K562 (cell line): ENCODE data around the gene MAD1L1. TPM values are rescaled to one million over a fixed set of nuclear protein-coding genes. Genes with fewer than 3 reads are reported as not detected.

Source experiments
- ATAC-seq: fragments of 200-7000 bp; cut with Tn5 transposase; 3 replicates; pipeline ENCODE4 v1.9.1; 2020; ENCODE audit warnings: moderate library complexity
- BruUV-seq: library from RNA; stranded (reverse); fragments of 400-500 nt; replicated peaks from 2 replicates; lab custom pipeline; 2021; lab: Mats Ljungman, UMichigan
- CTCF ChIA-PET: fragments of 300-600 bp; formaldehyde crosslinking; extraction: SDS; loops from one replicate; lab custom pipeline; 2021; ENCODE audit warnings: low intra/inter-chr PET ratio; lab: Yijun Ruan, JAX
- POLR2A ChIA-PET: fragments of 300-600, 350-650 bp; sonication (Branson Sonifier 250); formaldehyde crosslinking; extraction: SDS; loops from one replicate; lab custom pipeline; 2021; ENCODE audit warnings: antibody characterized with exemption, inconsistent platforms; lab: Yijun Ruan, JAX
- DNase-seq, 4 experiments: peaks; one replicate each; pipeline versions ENCODE4 v3.0.0 to v3.0.0-alpha.2; 2011 to 2018; ENCODE audit warnings: low spot score in 3 of 4, mixed read lengths in 3 of 4; ENCODE audit errors: extremely low read depth in 1 of 4
- FAIRE-seq: peaks from 2 replicates; lab custom pipeline; 2011; peaks lifted over from hg19 to GRCh38; lab: Jason Lieb, UNC
- H2AFZ ChIP-seq: 2 replicates; pipeline ENCODE4 v1.6.0; 2011; ENCODE audit warnings: low read depth, low read length, control low read depth, inconsistent platforms
- H3K27ac ChIP-seq: fragments of 200-600 bp; 3 replicates; pipeline ENCODE4 v1.8.0; 2011; ENCODE audit warnings: low read depth, mild to moderate bottlenecking, control low read depth, inconsistent platforms, low read length, moderate library complexity, mixed read lengths; ENCODE audit errors: extremely low read depth
- H3K27me3 ChIP-seq, 2 experiments: fragments of 300-600 bp in 1 of 2; 2 replicates in 1 of 2; 3 replicates in 1 of 2; pipeline versions ENCODE4 v1.6.0 to v1.8.0; 2011; ENCODE audit warnings: inconsistent platforms in 2 of 2, low read length in 2 of 2, mild to moderate bottlenecking in 1 of 2, mixed read lengths in 1 of 2, moderate library complexity in 1 of 2; ENCODE audit not compliant: control insufficient read depth in 2 of 2, insufficient read depth in 2 of 2
- H3K36me3 ChIP-seq: fragments of 300-600 bp; 3 replicates; pipeline ENCODE4 v1.8.0; 2011; ENCODE audit warnings: mild to moderate bottlenecking, low read length, inconsistent platforms; ENCODE audit not compliant: control insufficient read depth, insufficient read depth
- H3K4me1 ChIP-seq, 2 experiments: fragments of 200-600 bp in 1 of 2; replicated peaks in 1 of 2; 2 replicates in 1 of 2; 3 replicates in 1 of 2; pipeline versions ENCODE4 v1.5.1 to v1.8.0; 2011; ENCODE audit warnings: inconsistent platforms in 2 of 2, low read length in 2 of 2, mild to moderate bottlenecking in 1 of 2, mixed read lengths in 1 of 2, moderate library complexity in 1 of 2; ENCODE audit not compliant: control insufficient read depth in 2 of 2, insufficient read depth in 2 of 2
- H3K4me2 ChIP-seq: 2 replicates; pipeline ENCODE4 v1.6.1; 2011; ENCODE audit warnings: low read length, control low read depth, inconsistent platforms, mixed read lengths; ENCODE audit not compliant: insufficient read depth
- H3K4me3 ChIP-seq: fragments of 200-600 bp; sonication (generic), shearing (Covaris generic); 2 replicates; pipeline ENCODE4 v1.5.1; 2016; ENCODE audit warnings: control low read depth, inconsistent platforms
- H3K79me2 ChIP-seq: fragments of 200-600 bp; 3 replicates; pipeline ENCODE4 v1.8.0; 2011; ENCODE audit warnings: low read length, inconsistent platforms; ENCODE audit not compliant: control insufficient read depth, insufficient read depth
- H3K9ac ChIP-seq, 2 experiments: 2 replicates each; pipeline versions ENCODE4 v1.6.0 to v1.6.1; 2011; ENCODE audit warnings: low read depth in 2 of 2, low read length in 2 of 2, control low read depth in 1 of 2, inconsistent platforms in 1 of 2, mild to moderate bottlenecking in 1 of 2, mixed read lengths in 1 of 2; ENCODE audit not compliant: insufficient read depth in 1 of 2
- H3K9me1 ChIP-seq: one replicate; pipeline ENCODE4 v1.6.0; 2011; ENCODE audit warnings: inconsistent platforms, mild to moderate bottlenecking, low read length, moderate library complexity; ENCODE audit not compliant: control insufficient read depth, insufficient read depth
- H3K9me3 ChIP-seq: replicated peaks from 2 replicates; pipeline ENCODE4 v1.5.1; 2011; ENCODE audit warnings: low read depth, low read length, inconsistent platforms; ENCODE audit not compliant: control insufficient read depth, insufficient read depth
- H4K20me1 ChIP-seq: replicated peaks from 2 replicates; pipeline ENCODE4 v1.6.1; 2011; ENCODE audit warnings: low read length, inconsistent platforms, mixed read lengths; ENCODE audit not compliant: control insufficient read depth, insufficient read depth
- COPS2 ChIP-seq: fragments of 450-650 bp; conservative IDR thresholded peaks from 2 replicates; pipeline ENCODE4 v1.6.1; 2016; ENCODE audit warnings: mild to moderate bottlenecking, moderate library complexity
- MTF1 ChIP-seq: fragments of 250-450 bp; sonication (Bioruptor Pico); IDR thresholded peaks from 2 replicates; pipeline ENCODE4 v1.9.0; 2021; ENCODE audit warnings: moderate library complexity, mild to moderate bottlenecking, inconsistent platforms, borderline replicate concordance
- POLR2B ChIP-seq: fragments of 450-650 bp; IDR thresholded peaks from 2 replicates; pipeline ENCODE4 v1.6.1; 2018; ENCODE audit warnings: low read depth; ENCODE audit not compliant: partially characterized antibody
- PTBP1 ChIP-seq: fragments of 200-400 bp; formaldehyde crosslinking; IDR thresholded peaks from 2 replicates; pipeline ENCODE4 v1.6.1; 2017; ENCODE audit warnings: low read depth, low read length
- SNRNP70 ChIP-seq: fragments of 200-400 bp; formaldehyde crosslinking; optimal IDR thresholded peaks from 2 replicates; pipeline ENCODE3; 2017; ENCODE audit warnings: low read depth, low read length
- WGBS: fragments of 100-300 bp; shearing (Covaris generic); methylation state at CpG from one replicate; pipeline ENCODE4 v1.1.6; 2016; ENCODE audit warnings: low coverage, mixed read lengths; ENCODE audit not compliant: insufficient coverage; ENCODE audit errors: missing lambda C conversion rate; 5-methylcytosine and 5-hydroxymethylcytosine counted together
- in situ Hi-C: fragments of 300-500 bp; cut with MboI; formaldehyde crosslinking; loops from 4 replicates; pipeline ENCODE4 v1.15.0; 2018; ENCODE audit warnings: inconsistent platforms, mixed read lengths
- intact Hi-C: fragments of 100-400 bp; cut with micrococcal nuclease; formaldehyde crosslinking; loops from 2 replicates; pipeline ENCODE4 v1.14.2; 2022
- polyA plus RNA-seq, 8 experiments: library from polyadenylated mRNA; depleted of rRNA in 4 of 8; stranded (reverse) in 5 of 8; unstranded in 3 of 8; fragments of >200 nt; fragmentation: Nextera tagmentation in 2 of 8; fragmentation: Illumina TruSeq in 1 of 8; extraction: Ambion mirVana in 2 of 8; extraction: Trizol in 1 of 8; gene quantifications; 2 replicates each; pipeline versions ENCODE4 v1.2.1 to v1.2.3, GENCODE V29; 2011 to 2014; ENCODE audit warnings: inconsistent platforms in 1 of 8, missing spikeins in 1 of 8
- total RNA-seq, 7 experiments: library from RNA; depleted of rRNA in 6 of 7; stranded (reverse); fragments of >200 nt in 6 of 7; fragmentation: Illumina TruSeq in 2 of 7; extraction: Trizol in 2 of 7; gene quantifications; 2 replicates each; pipeline versions ENCODE4 v1.2.1 to v1.2.3, GENCODE V29; 2011 to 2021; ENCODE audit warnings: low replicate concordance in 1 of 7
- TF ChIP-seq, protein P1 (sequence below): fragments of 450-650 bp; IDR thresholded peaks from 2 replicates; pipeline ENCODE4 v1.6.1; 2016; ENCODE audit warnings: borderline replicate concordance

The MAD1L1 gene
- total and polyA plus RNA-seq, 9 of the 15 experiments (the other 6 are each of a cell fraction or from before 2014, with no cell fraction given): 1.7 to 89.7 (median 18.0) TPM

- DNase-seq: no peak
- H3K9me1 ChIP-seq: peaks cover 2% of the 10 kb centered on the region
- peaks cover 0 to 27% of the 10 kb centered on the region in 2 experiments; a peak in 2 of 5 replicates for H3K4me1 ChIP-seq
- H3K27ac ChIP-seq: no peak overlapping the region
- peak overlapping the region in 1 of 2 experiments; percentile 35; a peak in 1 of 4 replicates for H3K9ac ChIP-seq
- H3K36me3 ChIP-seq: no peaks in the 10 kb centered on the region
- FAIRE-seq: no peak
- no peak overlapping the region for H3K4me3 ChIP-seq
- H3K9me3 ChIP-seq: no peaks in the 10 kb centered on the region
- ChIA-PET POLR2A (interaction anchor here (0.6 kb wide), 2 partner anchors 147 to 1540 kb away, joined by 3 to 4 read pairs; no protein-coding TSS in a partner anchor), CTCF (no interaction called here)
- no TSS peak for BruUV-seq
- H2AFZ ChIP-seq: no peak overlapping the region
- H3K4me2 ChIP-seq: no peak overlapping the region
- TF ChIP-seq COPS2 (no peak), PTBP1 (no peak), MTF1 (CRISPR knock-in tag) (no peak), POLR2B (no peak), SNRNP70 (no peak)
- TF ChIP-seq, protein P1, sequence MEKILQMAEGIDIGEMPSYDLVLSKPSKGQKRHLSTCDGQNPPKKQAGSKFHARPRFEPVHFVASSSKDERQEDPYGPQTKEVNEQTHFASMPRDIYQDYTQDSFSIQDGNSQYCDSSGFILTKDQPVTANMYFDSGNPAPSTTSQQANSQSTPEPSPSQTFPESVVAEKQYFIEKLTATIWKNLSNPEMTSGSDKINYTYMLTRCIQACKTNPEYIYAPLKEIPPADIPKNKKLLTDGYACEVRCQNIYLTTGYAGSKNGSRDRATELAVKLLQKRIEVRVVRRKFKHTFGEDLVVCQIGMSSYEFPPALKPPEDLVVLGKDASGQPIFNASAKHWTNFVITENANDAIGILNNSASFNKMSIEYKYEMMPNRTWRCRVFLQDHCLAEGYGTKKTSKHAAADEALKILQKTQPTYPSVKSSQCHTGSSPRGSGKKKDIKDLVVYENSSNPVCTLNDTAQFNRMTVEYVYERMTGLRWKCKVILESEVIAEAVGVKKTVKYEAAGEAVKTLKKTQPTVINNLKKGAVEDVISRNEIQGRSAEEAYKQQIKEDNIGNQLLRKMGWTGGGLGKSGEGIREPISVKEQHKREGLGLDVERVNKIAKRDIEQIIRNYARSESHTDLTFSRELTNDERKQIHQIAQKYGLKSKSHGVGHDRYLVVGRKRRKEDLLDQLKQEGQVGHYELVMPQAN: no peak
- intact Hi-C loops (no loop called here), in situ Hi-C loops (no loop called here)
- WGBS: 94% methylated on average over 10 of the region's 11 CpGs
- H4K20me1 ChIP-seq: no peaks in the 10 kb centered on the region
- no peak for ATAC-seq
- H3K27me3 ChIP-seq: no peaks in the 10 kb centered on the region
- no peaks in the 10 kb centered on the region for H3K79me2 ChIP-seq
Measured at GRCh38 chr7:1995426-1995825, 237.3 kb downstream of the MAD1L1 start.
